ENCODE results near the gene RALGPS1.

Gene RALGPS1

DNA sequence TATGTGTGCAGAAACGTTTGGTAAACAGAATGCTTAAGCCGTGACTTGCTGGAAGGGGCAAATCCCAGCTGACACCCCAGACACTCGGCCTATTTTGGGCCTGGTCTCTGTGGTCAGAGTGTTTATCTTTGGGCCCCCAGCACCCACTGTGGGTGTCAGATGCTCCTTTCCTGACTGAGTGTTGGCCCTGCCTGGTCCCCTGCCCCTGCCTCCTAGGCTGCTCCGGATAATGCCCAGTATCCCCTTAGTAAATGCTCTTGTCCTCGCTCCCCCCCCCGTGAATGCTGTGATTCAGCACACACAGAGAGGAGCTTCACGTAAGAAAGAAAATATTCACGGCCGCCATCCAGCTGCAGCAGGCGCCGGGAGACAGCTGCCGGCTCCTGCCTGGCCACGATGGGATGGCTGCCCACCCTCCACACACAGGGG, 219.2 kb downstream of the RALGPS1 start:
- TF ChIP-seq, protein P1, sequence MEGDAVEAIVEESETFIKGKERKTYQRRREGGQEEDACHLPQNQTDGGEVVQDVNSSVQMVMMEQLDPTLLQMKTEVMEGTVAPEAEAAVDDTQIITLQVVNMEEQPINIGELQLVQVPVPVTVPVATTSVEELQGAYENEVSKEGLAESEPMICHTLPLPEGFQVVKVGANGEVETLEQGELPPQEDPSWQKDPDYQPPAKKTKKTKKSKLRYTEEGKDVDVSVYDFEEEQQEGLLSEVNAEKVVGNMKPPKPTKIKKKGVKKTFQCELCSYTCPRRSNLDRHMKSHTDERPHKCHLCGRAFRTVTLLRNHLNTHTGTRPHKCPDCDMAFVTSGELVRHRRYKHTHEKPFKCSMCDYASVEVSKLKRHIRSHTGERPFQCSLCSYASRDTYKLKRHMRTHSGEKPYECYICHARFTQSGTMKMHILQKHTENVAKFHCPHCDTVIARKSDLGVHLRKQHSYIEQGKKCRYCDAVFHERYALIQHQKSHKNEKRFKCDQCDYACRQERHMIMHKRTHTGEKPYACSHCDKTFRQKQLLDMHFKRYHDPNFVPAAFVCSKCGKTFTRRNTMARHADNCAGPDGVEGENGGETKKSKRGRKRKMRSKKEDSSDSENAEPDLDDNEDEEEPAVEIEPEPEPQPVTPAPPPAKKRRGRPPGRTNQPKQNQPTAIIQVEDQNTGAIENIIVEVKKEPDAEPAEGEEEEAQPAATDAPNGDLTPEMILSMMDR (IDR thresholded peaks at IDR 0.05; ENCODE audit: extremely low read depth, insufficient read depth, missing control alignments): no peak
- in situ Hi-C loops (cut with MboI; ENCODE audit: low pct_unique_long_range_greater_than_20kb, low sequenced_read_pairs, unreplicated experiment): no loop called here
- DNase-seq (ENCODE audit: low spot score): no peak

DNA sequence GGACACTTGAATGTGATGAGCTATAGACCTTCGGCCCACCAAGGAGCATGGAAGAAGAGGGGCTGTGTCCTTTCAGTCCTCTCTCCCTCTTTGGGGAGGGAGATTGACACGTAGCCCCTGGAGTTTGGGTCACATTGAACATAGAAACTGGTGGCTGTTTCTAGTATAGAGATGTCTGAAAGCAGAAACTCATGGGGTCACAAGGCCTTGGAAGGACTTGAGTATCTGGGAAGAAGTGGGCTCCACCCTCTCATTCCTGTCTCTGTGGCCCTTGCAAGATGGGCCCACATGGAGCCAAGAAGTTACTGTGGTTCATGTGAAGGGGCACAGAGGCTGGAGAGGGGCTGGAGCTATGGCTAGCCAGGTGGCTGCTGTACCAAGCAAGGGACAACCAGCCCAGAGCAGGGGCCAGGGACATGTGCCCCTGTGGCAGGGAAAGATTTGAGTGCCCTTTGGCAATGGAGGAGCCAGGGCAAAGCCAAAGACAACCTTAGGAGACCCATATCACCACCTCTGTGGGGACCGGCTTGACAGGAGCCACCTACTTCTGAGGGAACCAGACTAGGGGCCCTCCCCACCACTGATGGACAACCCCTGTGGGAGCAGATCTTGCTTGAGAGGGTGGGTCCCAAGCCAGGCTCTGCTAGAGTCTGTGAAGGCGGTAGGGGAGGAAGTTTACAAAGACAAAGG, 220.6 kb downstream of the RALGPS1 start:
- TF ChIP-seq, protein P1 (IDR thresholded peaks at IDR 0.05; ENCODE audit: extremely low read depth, insufficient read depth, missing control alignments): no peak
- in situ Hi-C loops (cut with MboI; ENCODE audit: low pct_unique_long_range_greater_than_20kb, low sequenced_read_pairs, unreplicated experiment): no loop called here
- DNase-seq (ENCODE audit: low spot score): no peak

DNA sequence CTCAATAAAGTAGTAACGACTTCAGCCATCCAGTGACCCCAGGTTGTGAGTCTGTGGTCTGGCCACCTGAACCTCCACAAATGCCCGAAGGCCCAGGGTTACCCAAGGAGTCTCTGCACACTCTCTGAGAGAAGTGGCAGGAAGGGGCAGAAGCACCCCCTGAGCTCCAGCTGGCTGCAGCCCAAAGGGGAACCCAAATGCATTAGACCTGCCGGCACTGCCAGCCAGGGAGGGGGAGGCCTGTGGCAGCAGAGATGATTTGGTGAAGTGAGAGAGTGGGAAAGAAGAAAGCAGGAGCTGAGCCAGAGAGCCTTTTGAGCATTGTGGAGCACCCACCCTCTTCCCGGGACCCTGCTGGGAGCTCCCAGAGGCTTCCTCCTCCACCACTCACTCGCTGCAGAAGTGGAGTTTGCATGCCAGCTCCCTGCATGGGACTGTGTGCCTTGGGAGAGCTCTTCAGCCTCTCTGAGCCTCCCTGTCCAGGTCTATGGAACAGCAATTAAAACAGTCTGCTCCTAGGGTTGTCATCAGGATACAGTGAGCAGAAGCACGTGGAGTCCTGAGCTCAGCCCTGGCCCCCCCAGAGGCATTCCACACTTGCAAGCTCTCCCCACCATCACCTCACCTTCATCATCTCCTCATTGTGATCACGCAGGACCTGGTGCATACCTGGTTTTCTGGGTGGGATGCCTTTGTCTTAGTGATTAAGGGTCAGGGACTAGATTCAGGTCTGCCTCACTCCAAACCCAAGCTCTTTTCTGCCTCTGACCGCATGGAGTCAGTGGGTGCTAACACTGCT, 221.7 kb downstream of the RALGPS1 start:
- DNase-seq (ENCODE audit: low spot score): no peak
- in situ Hi-C loops (cut with MboI; ENCODE audit: low pct_unique_long_range_greater_than_20kb, low sequenced_read_pairs, unreplicated experiment): no loop called here
- TF ChIP-seq, protein P1 (IDR thresholded peaks at IDR 0.05; ENCODE audit: extremely low read depth, insufficient read depth, missing control alignments): no peak

GRCh38 chr9:127136880-127137639, 222.5 kb downstream of the RALGPS1 start:
- TF ChIP-seq, protein P1 (IDR thresholded peaks at IDR 0.05; ENCODE audit: extremely low read depth, insufficient read depth, missing control alignments): no peak
- in situ Hi-C loops (cut with MboI; ENCODE audit: low pct_unique_long_range_greater_than_20kb, low sequenced_read_pairs, unreplicated experiment): no loop called here
- DNase-seq (ENCODE audit: low spot score): no peak

GRCh38 chr9:127137640-127138360, 223.2 kb downstream of the RALGPS1 start:
- in situ Hi-C loops (cut with MboI; ENCODE audit: low pct_unique_long_range_greater_than_20kb, low sequenced_read_pairs, unreplicated experiment): no loop called here

More at GRCh38 chr9:127137640-127138360, 223.2 kb downstream of the RALGPS1 start:
- TF ChIP-seq, protein P1 (IDR thresholded peaks at IDR 0.05; ENCODE audit: extremely low read depth, insufficient read depth, missing control alignments): no peak
- no peak for DNase-seq (ENCODE audit: low spot score)
